Calu3 (cell line): ENCODE results near the gene DLG2. TPM values are rescaled to one million over a fixed set of nuclear protein-coding genes. Genes with fewer than 3 reads are reported as not detected.

Experiments used
- BruUV-seq: library from RNA; stranded (reverse); fragments of 400-500 nt; replicated peaks from 2 replicates; lab custom pipeline; 2021; lab: Mats Ljungman, UMichigan
- CTCF ChIA-PET: fragments of 300-600 bp; sonication (Branson Sonifier 250); formaldehyde crosslinking; loops from one replicate; lab custom pipeline; 2022; ENCODE audit warnings: antibody characterized with exemption; lab: Charles Lee
- DNase-seq: peaks from one replicate; pipeline ENCODE4 v3.0.0; 2022
- H3K27ac Mint-ChIP-seq: one replicate; pipeline ENCODE4 v1.8.0; 2022; ENCODE audit warnings: mixed read lengths; ENCODE audit not compliant: unreplicated experiment
- H3K27me3 Mint-ChIP-seq: one replicate; pipeline ENCODE4 v1.8.0; 2022; ENCODE audit warnings: mixed read lengths; ENCODE audit not compliant: unreplicated experiment
- H3K36me3 Mint-ChIP-seq: one replicate; pipeline ENCODE4 v1.8.0; 2022; ENCODE audit warnings: mild to moderate bottlenecking, moderate library complexity, mixed read lengths; ENCODE audit not compliant: insufficient read depth, unreplicated experiment
- H3K4me1 Mint-ChIP-seq: one replicate; pipeline ENCODE4 v1.8.0; 2022; ENCODE audit warnings: mild to moderate bottlenecking, low read depth, mixed read lengths; ENCODE audit not compliant: unreplicated experiment
- H3K4me3 Mint-ChIP-seq: one replicate; pipeline ENCODE4 v1.8.0; 2022; ENCODE audit warnings: mild to moderate bottlenecking, low read depth, moderate library complexity, mixed read lengths; ENCODE audit not compliant: unreplicated experiment
- H3K9me3 Mint-ChIP-seq: one replicate; pipeline ENCODE4 v1.8.0; 2022; ENCODE audit warnings: low read depth, mixed read lengths; ENCODE audit not compliant: unreplicated experiment
- intact Hi-C: fragments of 100-400 bp; cut with micrococcal nuclease; formaldehyde crosslinking; loops from one replicate; pipeline ENCODE4 v1.10.0; 2022; ENCODE audit not compliant: unreplicated experiment
- total RNA-seq: library from RNA; stranded (reverse); gene quantifications from 2 replicates; pipeline ENCODE4 v1.2.3, GENCODE V29; 2022
- TF ChIP-seq, protein P1 (sequence below): fragments of 200-600 bp; IDR thresholded peaks from one replicate; pipeline ENCODE4 v1.8.0; 2022; ENCODE audit warnings: antibody characterized with exemption; ENCODE audit not compliant: unreplicated experiment

The DLG2 gene
- total RNA-seq, 1 experiment from 2014 or later = 0.71 TPM

DNA sequence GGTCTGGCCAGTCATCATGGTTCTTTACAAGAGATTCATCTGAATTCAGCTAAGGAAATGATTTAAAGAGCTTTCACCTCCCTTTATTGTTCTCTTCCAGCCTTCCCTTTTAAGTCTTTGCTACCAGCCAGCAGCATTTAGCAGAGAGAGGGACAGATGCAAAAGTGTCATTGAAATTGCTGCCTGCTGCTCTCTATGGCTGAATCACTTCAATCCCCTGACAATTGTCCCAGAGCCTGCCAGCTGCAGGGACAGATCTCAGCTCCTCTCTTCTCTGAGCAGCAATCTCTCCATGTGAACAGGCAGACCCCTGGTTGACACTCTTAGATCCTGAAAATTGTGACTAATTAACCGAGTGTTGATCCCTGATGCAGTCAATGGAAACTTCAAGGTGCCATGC lies 1524.0 kb downstream of the DLG2 start:
- Mint-ChIP-seq H3K4me1 (no peaks in the 10 kb centered on the region), H3K27me3 (no peaks in the 10 kb centered on the region), H3K36me3 (no peaks in the 10 kb centered on the region), H3K9me3 (no peaks in the 10 kb centered on the region), H3K27ac (no peak overlapping the region), H3K4me3 (no peak overlapping the region)
- no peak for DNase-seq
- TF ChIP-seq, protein P1, sequence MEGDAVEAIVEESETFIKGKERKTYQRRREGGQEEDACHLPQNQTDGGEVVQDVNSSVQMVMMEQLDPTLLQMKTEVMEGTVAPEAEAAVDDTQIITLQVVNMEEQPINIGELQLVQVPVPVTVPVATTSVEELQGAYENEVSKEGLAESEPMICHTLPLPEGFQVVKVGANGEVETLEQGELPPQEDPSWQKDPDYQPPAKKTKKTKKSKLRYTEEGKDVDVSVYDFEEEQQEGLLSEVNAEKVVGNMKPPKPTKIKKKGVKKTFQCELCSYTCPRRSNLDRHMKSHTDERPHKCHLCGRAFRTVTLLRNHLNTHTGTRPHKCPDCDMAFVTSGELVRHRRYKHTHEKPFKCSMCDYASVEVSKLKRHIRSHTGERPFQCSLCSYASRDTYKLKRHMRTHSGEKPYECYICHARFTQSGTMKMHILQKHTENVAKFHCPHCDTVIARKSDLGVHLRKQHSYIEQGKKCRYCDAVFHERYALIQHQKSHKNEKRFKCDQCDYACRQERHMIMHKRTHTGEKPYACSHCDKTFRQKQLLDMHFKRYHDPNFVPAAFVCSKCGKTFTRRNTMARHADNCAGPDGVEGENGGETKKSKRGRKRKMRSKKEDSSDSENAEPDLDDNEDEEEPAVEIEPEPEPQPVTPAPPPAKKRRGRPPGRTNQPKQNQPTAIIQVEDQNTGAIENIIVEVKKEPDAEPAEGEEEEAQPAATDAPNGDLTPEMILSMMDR = no peak
- intact Hi-C loops = no loop called here
- CTCF ChIA-PET = no interaction called here
- BruUV-seq = no TSS peak

DNA sequence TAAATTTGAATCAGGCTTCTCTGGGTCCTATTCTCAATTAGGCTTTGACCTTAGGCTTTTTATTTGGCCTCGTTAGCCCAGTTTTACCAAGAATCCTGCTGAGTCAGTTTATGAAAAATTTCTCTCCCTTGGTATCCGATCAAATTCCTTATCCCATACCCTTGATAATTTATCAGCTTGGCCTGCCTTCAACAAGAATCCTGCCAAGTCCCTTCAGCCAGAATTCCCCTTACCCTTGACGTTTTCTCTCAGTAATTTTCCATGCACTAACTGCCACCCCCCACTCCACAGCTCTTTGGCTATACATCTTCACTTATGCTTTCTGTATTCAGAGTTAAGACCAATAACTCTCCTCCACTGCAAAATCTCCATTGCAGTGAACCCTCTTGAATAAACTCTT lies 1530.0 kb downstream of the DLG2 start:
- TF ChIP-seq, protein P1 = no peak
- Mint-ChIP-seq H3K9me3 (no peaks in the 10 kb centered on the region), H3K27ac (no peak overlapping the region), H3K27me3 (no peaks in the 10 kb centered on the region), H3K4me3 (no peak overlapping the region), H3K36me3 (no peaks in the 10 kb centered on the region), H3K4me1 (no peaks in the 10 kb centered on the region)
- no peak for DNase-seq
- CTCF ChIA-PET = no interaction called here
- no TSS peak for BruUV-seq
- intact Hi-C loops = no loop called here

DNA sequence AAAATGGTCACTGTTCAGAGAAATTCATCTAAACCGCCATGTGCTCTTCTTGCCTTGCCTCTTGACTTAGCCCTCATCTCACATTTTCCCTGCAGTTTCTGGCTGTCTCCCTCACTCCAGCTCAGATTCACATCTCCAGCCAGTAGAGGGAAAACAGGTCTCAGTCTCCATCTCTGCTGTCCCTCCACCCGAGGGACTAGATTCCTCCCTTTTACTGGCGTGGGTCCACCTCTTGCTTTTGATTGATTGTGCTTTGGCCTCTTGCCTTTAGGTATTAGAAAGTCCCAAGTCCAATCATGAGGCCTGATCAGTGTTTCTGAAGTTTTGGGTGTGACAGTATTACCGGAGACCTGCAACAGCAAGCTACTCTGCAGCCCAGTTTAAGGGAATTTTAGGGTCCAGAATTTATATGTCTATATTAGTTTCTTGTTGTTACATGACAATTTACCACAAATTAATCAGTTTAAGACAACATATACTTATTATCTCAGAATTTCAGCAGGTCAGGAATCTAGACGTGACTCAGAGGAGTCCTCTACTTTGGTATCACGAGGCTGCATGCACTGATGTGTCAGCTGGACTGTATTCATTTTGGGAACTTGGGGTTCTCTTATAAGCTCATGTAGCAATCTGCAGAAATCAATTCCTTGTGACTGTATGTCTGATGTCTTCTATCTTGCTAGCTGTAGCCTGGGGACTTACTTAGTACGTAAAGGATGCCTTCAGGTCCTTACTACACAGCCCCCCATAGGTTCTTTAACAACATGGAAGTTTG lies 1535.7 kb downstream of the DLG2 start:
- no peaks in the 10 kb centered on the region for H3K36me3 Mint-ChIP-seq
- no peaks in the 10 kb centered on the region for H3K9me3 Mint-ChIP-seq
- no peak overlapping the region for H3K4me3 Mint-ChIP-seq
- no peaks in the 10 kb centered on the region for H3K27me3 Mint-ChIP-seq
- H3K4me1 Mint-ChIP-seq = no peaks in the 10 kb centered on the region
- CTCF ChIA-PET = no interaction called here
- intact Hi-C loops = no loop called here
- H3K27ac Mint-ChIP-seq = no peak overlapping the region
- BruUV-seq = no TSS peak
- TF ChIP-seq, protein P1 = no peak
- DNase-seq = no peak

DNA sequence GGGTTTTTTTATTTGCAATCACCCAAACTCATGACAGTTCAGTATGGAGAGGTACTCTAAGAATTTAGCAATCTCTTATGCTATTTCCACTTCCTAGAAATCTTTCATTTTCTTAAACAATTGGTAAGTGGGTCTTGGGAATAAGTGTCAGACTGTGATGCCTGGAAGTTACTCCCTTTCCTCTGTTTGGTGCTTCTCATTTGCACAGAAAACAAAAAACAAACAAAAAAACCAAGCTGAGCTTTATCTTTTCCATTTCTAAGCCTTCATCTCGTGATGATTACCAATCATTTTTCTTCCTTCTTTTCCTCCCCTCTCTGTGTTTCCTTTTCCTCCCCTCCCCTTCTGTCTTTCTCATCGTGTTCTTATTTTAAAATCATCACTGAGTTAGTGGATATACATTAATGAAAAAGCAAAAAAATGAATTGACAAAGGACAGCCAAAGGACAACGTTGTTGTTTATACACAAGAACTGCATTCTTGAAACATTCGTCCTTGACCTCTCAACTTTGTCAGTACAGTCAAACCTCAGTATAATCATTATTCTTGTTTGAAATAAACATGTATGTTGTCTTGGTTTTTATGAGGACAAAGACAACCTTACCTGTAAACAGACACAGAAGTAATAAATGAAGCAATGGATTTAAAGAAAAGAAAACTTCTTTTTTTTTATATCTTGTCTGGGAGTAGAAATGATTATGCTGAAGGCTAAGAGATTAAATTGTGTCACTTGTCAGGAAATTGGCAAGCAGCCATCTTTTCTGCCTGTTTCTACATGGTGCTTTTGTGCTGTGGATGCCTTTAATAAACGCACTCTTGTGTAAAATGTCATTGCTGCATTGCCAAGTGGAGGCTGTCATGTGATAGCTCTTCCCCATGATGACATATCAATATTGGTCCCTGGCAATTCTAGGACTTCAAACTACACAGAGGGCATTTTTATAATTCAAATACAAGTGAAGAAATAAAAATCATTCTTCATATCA lies 1537.8 kb downstream of the DLG2 start:
- TF ChIP-seq, protein P1 = no peak
- no TSS peak for BruUV-seq
- Mint-ChIP-seq H3K4me1 (no peaks in the 10 kb centered on the region), H3K27ac (no peak overlapping the region), H3K9me3 (no peaks in the 10 kb centered on the region), H3K27me3 (no peaks in the 10 kb centered on the region), H3K4me3 (no peak overlapping the region), H3K36me3 (no peaks in the 10 kb centered on the region)
- CTCF ChIA-PET = no interaction called here
- DNase-seq = no peak
- intact Hi-C loops = no loop called here
